Fibroblast of lung (primary cell): ENCODE results near the gene ANKUB1. TPM values are rescaled to one million over a fixed set of nuclear protein-coding genes. Genes with fewer than 3 reads are reported as not detected.

Source experiments
- DNase-seq, 2 donors: peaks; one replicate each; pipeline versions ENCODE4 v3.0.0 to v3.0.0-alpha.2; 2010; ENCODE audit warnings: low read depth in 2 of 2
- H2AFZ ChIP-seq: 2 replicates; pipeline ENCODE4 v1.5.1; 2012; ENCODE audit warnings: low read length, control low read depth, inconsistent platforms
- H3K27ac ChIP-seq: 2 replicates; pipeline ENCODE4 v1.5.1; 2011; ENCODE audit warnings: low read length, control low read depth; ENCODE audit not compliant: insufficient read depth
- H3K27me3 ChIP-seq: 2 replicates; pipeline ENCODE4 v1.5.1; 2011; ENCODE audit warnings: mild to moderate bottlenecking, low read length; ENCODE audit not compliant: control insufficient read depth, insufficient read depth
- H3K36me3 ChIP-seq: 2 replicates; pipeline ENCODE4 v1.5.1; 2011; ENCODE audit warnings: low read length; ENCODE audit not compliant: control insufficient read depth, insufficient read depth
- H3K4me1 ChIP-seq: 2 replicates; pipeline ENCODE4 v1.5.1; 2011; ENCODE audit warnings: low read length; ENCODE audit not compliant: control insufficient read depth, insufficient read depth; ENCODE audit errors: extremely low read depth
- H3K4me2 ChIP-seq: 2 replicates; pipeline ENCODE4 v1.5.1; 2011; ENCODE audit warnings: low read length, control low read depth; ENCODE audit not compliant: insufficient read depth; ENCODE audit errors: extremely low read depth
- H3K4me3 ChIP-seq, 4 experiments: fragments of 200-600 bp in 1 of 4; sonication (generic) in 1 of 4; replicated peaks in 1 of 4; 2 replicates each; pipeline ENCODE4 v1.5.1; 2011 to 2016; ENCODE audit warnings: low read length in 4 of 4, low read depth in 3 of 4, mild to moderate bottlenecking in 3 of 4, control low read depth in 2 of 4, inconsistent platforms in 1 of 4, mixed read lengths in 1 of 4; ENCODE audit not compliant: insufficient read depth in 1 of 4; ENCODE audit errors: control extremely low read depth in 1 of 4
- H3K79me2 ChIP-seq: 2 replicates; pipeline ENCODE4 v1.5.1; 2012; ENCODE audit warnings: mild to moderate bottlenecking, low read length, inconsistent platforms; ENCODE audit not compliant: control insufficient read depth, insufficient read depth
- H3K9ac ChIP-seq: 2 replicates; pipeline ENCODE4 v1.5.1; 2011; ENCODE audit warnings: mild to moderate bottlenecking, low read length, control low read depth; ENCODE audit not compliant: insufficient read depth
- H3K9me3 ChIP-seq: 2 replicates; pipeline ENCODE4 v1.5.1; 2012; ENCODE audit warnings: low read depth, low read length; ENCODE audit not compliant: control insufficient read depth, insufficient read depth
- H4K20me1 ChIP-seq: 2 replicates; pipeline ENCODE4 v1.5.1; 2011; ENCODE audit warnings: low read length; ENCODE audit not compliant: control insufficient read depth, insufficient read depth; ENCODE audit errors: extremely low read depth
- EZH2 ChIP-seq: IDR thresholded peaks from 2 replicates; pipeline ENCODE4 v1.5.1; 2012; ENCODE audit warnings: low read length, control low read depth, mild to moderate bottlenecking; ENCODE audit errors: missing control alignments
- polyA plus RNA-seq, 2 donors: library from polyadenylated mRNA; depleted of rRNA in 1 of 2; stranded (reverse) in 1 of 2; unstranded in 1 of 2; fragments of >200 nt; gene quantifications; 2 replicates each; pipeline ENCODE4 v1.2.1, GENCODE V29; 2011 to 2012; ENCODE audit warnings: missing spikeins in 1 of 2
- total RNA-seq: library from RNA; depleted of rRNA; stranded (reverse); fragments of >200 nt; gene quantifications from 2 replicates; pipeline ENCODE4 v1.2.1, GENCODE V29; 2014
- TF ChIP-seq, protein P1 (sequence below), 2 donors: IDR thresholded peaks in 1 of 2; conservative IDR thresholded peaks in 1 of 2; 1 replicate in 1 of 2; 2 replicates in 1 of 2; pipeline ENCODE4 v1.5.1; 2011 to 2012; ENCODE audit warnings: low read length in 2 of 2, control low read depth in 1 of 2, inconsistent platforms in 1 of 2, low read depth in 1 of 2, mild to moderate bottlenecking in 1 of 2

The ANKUB1 gene
- total and polyA plus RNA-seq, 2 donors (not counting 1 experiment from before 2014, with no cell fraction given), result not detected

DNA sequence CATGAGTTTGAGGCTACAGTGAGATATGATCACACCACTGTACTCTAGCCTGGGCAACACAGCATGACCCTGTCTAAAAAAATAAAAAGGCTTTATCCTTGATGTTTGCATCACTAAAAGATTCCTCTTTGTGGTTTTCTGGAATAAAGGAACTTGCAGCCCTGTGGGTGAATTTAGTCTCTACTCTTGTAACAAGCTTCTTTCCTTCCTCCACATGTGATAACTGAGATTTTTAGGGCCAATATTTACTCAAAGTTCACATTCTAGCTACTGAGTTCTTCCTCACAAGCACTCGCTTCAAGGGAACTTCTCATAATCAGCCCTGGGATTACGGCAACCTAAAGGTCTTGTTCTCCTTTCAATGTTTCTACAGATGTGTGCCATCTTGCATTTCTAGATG is 64.7 kb downstream of the ANKUB1 start:
- Histone ChIP-seq H3K9ac (no peak overlapping the region), H3K9me3 (no peaks in the 10 kb centered on the region), H3K4me3 (no peak overlapping the region), H3K79me2 (no peaks in the 10 kb centered on the region), H3K36me3 (no peaks in the 10 kb centered on the region), H3K4me2 (no peak overlapping the region), H4K20me1 (no peaks in the 10 kb centered on the region), H3K4me1 (no peaks in the 10 kb centered on the region), H3K27ac (no peak overlapping the region), H3K27me3 (no peaks in the 10 kb centered on the region), H2AFZ (no peak overlapping the region)
- TF ChIP-seq, protein P1, sequence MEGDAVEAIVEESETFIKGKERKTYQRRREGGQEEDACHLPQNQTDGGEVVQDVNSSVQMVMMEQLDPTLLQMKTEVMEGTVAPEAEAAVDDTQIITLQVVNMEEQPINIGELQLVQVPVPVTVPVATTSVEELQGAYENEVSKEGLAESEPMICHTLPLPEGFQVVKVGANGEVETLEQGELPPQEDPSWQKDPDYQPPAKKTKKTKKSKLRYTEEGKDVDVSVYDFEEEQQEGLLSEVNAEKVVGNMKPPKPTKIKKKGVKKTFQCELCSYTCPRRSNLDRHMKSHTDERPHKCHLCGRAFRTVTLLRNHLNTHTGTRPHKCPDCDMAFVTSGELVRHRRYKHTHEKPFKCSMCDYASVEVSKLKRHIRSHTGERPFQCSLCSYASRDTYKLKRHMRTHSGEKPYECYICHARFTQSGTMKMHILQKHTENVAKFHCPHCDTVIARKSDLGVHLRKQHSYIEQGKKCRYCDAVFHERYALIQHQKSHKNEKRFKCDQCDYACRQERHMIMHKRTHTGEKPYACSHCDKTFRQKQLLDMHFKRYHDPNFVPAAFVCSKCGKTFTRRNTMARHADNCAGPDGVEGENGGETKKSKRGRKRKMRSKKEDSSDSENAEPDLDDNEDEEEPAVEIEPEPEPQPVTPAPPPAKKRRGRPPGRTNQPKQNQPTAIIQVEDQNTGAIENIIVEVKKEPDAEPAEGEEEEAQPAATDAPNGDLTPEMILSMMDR (conservative IDR thresholded peaks at IDR 0.05 in 1 of 2, IDR thresholded peaks at IDR 0.05 in 1 of 2; ENCODE audit: low read depth in 1 of 2, low read length in 2 of 2), result no peak
- TF ChIP-seq EZH2, result no peak
- peak in 1 of 2 donors; percentile 3 for DNase-seq

DNA sequence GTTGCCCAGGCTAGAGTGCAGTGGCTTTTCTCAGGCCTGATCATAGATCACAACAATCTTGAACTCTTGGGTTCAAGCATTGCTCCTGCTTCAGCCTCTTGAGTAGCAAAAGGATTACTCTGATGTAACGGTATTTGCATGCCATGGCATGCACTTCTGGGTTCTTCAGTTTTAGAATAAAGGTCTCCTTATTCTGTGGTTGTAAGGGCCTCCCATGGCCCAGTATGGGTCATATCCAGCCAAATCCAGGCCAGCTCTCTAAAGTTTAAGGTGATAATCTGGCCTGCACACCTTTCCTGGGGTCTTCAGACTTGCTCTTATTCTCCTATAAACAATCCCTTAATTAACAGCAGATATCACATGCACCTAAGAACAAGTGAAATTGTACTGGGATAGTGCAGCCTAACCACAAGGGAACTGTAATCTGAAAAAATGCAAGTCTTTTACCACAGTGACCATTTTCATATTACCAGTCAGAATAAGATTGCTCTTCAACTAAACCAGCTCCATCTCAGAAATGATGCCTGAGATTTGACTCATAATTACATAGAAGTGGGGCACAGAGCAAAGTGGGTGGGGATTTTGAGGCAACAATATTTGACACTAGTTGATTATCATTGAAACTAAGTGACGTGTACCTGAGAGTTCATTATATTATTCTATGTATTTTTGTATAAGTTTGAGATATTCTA is 65.5 kb downstream of the ANKUB1 start:
- Histone ChIP-seq H2AFZ (no peak overlapping the region), H3K27me3 (no peaks in the 10 kb centered on the region), H4K20me1 (no peaks in the 10 kb centered on the region), H3K4me1 (no peaks in the 10 kb centered on the region), H3K9me3 (no peaks in the 10 kb centered on the region), H3K27ac (no peak overlapping the region), H3K4me3 (no peak overlapping the region), H3K36me3 (no peaks in the 10 kb centered on the region), H3K79me2 (no peaks in the 10 kb centered on the region), H3K4me2 (no peak overlapping the region), H3K9ac (no peak overlapping the region)
- TF ChIP-seq, protein P1 (conservative IDR thresholded peaks at IDR 0.05 in 1 of 2, IDR thresholded peaks at IDR 0.05 in 1 of 2; ENCODE audit: low read depth in 1 of 2, low read length in 2 of 2), result no peak
- TF ChIP-seq EZH2, result no peak
- peak in 1 of 2 donors; percentile 73 for DNase-seq

DNA sequence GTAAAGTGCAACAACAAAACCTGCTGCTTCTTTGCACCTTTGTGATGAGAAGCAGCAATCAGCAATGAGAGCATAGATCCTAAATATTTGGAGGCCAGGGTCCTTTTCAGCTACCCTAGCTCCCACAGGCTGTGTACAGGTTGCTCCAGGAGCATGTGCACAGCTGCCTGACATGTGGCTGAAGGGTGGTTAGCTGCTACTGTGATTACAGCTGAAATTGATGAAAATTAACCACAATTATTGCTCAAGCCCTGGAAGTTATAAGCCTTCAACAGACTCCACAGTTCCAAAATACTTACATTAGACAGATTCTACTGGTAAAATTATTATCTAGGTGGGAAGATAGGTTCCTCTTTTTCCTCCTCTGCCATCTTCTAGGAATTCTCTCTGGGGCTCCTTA is 68.6 kb downstream of the ANKUB1 start:
- no peak overlapping the region for H3K9ac ChIP-seq
- DNase-seq, result peak in 1 of 2 donors; percentile 2
- H3K9me3 ChIP-seq, result no peaks in the 10 kb centered on the region
- no peak overlapping the region for H3K4me2 ChIP-seq
- no peaks in the 10 kb centered on the region for H3K79me2 ChIP-seq
- TF ChIP-seq, protein P1 (conservative IDR thresholded peaks at IDR 0.05 in 1 of 2, IDR thresholded peaks at IDR 0.05 in 1 of 2; ENCODE audit: low read depth in 1 of 2, low read length in 2 of 2), result no peak
- no peak for TF ChIP-seq EZH2
- no peaks in the 10 kb centered on the region for H3K36me3 ChIP-seq
- H3K4me3 ChIP-seq, result no peak overlapping the region
- H3K27me3 ChIP-seq, result no peaks in the 10 kb centered on the region
- no peak overlapping the region for H3K27ac ChIP-seq
- H3K4me1 ChIP-seq, result no peaks in the 10 kb centered on the region
- H4K20me1 ChIP-seq, result no peaks in the 10 kb centered on the region
- H2AFZ ChIP-seq, result no peak overlapping the region
